ENCODE results near the gene DPM1.

DPM1 gene

GRCh38 chr20:50886184-50886790 lies 72.0 kb downstream of the DPM1 start:
- TF ChIP-seq CTCF (IDR thresholded peaks at IDR 0.05) = no peak

- TF ChIP-seq CTCF (IDR thresholded peaks at IDR 0.05) = no peak
Measured at GRCh38 chr20:50885781-50886180, 72.6 kb downstream of the DPM1 start.

GRCh38 chr20:50885068-50885467 lies 73.3 kb downstream of the DPM1 start:
- no peak for TF ChIP-seq CTCF (IDR thresholded peaks at IDR 0.05)
